ENCODE results near the gene OTUD7B. TPM values are rescaled to one million over a fixed set of nuclear protein-coding genes. Genes with fewer than 3 reads are reported as not detected.

Gene OTUD7B
- 3.5 and 3.9 TPM in 2 replicates for polyA plus RNA-seq

DNA sequence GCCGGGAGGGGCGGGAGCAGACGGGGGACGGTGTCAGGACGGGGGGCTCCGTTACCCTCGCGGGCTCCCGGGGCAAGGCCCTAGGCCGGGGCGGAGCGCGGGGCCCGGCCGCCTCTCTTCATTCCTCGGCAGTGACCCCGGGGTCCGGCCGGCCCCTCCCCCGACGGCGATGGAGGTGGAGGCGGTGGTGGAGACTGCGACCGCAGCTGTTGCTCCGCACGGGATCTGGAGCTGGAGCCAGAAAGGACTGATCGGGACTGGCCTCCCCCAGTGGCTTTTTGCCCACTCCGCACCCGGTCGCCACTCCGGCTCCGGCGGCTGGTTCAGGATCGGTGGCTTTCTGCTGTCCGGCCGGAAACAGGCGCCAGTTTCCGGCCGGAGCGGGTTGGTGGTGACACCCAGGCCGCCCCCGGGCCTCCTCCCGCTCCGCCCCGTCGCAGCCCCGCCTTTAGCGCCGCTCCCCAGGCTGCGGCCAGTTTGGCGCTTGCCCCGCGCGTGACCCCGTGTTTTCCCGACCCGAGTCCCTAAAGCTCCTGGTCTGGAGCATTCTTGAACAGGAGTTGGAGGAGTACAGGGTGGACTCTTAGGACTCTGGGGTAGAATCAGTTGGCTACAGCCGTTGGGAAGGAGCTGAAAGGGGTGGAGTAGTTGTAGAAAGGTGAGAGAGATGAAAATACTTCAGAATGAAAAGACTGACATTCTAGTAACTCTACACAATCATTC lies at the start of gene OTUD7B:
OTUD7B (minus strand) TSS at position 334 of the 723 bp plus-strand sequence. CDS start 33,216 bp downstream, outside the sequence.

DNA sequence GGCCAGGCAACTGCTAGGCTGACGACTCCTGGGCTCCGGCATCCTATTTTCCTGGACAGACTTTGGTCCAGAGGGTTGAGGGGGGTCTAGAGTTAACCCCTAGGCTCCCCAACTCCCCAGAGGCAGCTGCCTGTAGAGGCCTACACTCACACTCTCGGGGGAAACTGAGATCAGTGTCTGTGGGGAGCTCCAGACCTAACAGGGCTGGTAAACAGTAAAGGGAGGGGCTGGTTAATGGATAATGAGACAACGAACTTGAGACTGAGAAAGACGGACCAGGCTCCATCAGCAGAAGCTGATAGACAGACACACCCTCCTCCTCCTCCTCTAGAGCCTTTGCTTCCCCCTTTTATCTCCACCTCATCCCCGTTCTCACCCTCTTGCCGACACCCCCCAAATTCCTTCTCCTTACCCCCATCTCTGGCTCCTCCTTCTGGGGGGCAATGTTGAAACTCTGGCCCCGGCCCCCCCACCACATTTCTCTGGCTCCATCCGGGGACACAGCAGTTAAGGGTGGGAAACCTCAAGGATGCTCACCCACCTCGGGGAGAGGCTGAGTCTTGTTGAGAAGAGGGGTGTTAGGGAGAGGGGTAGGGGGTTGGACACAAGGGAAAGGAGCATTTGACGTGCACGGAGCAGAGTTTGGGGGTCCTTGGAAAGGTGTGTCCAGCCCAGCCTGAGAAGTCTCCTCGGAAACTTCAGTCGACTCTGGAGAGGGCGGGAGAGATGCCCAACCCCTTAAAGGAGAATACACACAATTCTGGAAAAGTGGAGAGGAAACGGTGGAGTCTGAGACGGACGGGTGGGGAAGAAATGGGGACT lies 74.1 kb downstream of the OTUD7B start, which contains the start of gene MTMR11:
MTMR11 (minus strand) TSS at position 710 of the 822 bp plus-strand sequence; CDS start at position 478, 232 bp downstream.

DNA sequence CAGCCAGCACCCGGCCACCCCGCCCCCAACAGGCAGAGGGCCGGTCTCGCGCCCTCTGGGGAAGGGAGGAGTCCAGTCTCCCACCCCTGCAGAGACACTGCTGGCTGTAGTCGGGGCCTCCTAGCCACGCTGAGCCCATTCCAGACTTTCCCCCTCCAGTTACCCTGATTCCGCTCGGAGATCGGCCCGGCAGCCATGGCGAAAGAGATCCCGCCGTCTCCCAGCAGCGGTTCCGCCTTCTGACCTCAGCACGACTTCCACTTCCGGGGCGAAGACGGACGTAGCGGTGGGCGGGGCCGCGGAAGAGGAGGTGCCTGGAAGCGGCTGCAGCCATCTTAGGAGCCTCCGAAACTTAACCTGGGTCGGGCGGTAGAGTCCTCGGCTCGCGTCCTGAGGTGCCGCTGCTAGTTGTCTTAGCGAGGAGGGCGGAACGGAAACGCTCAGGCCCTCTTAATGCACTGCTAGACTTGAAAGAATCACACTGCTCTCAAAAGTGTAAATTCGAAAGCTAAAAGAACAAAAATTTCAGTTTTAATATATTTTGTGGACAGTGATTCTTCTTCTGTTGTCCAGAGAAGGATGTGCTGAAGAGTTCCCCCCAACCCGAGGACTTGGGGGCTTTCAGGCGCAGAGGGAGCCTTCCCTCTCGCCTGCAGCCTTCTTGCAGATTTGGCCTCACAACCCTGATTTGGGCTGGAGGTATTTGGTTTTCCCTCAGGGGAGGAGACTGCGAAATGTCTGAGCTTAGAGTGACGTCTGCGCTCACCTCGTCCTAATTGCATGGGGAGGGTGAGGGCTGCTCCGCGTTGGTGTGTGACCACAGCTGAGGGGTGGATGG lies 82.7 kb downstream of the OTUD7B start, which contains the start of gene SF3B4:
SF3B4 (minus strand) TSS at position 241 of the 838 bp plus-strand sequence; CDS start at position 197, 44 bp downstream.

DNA sequence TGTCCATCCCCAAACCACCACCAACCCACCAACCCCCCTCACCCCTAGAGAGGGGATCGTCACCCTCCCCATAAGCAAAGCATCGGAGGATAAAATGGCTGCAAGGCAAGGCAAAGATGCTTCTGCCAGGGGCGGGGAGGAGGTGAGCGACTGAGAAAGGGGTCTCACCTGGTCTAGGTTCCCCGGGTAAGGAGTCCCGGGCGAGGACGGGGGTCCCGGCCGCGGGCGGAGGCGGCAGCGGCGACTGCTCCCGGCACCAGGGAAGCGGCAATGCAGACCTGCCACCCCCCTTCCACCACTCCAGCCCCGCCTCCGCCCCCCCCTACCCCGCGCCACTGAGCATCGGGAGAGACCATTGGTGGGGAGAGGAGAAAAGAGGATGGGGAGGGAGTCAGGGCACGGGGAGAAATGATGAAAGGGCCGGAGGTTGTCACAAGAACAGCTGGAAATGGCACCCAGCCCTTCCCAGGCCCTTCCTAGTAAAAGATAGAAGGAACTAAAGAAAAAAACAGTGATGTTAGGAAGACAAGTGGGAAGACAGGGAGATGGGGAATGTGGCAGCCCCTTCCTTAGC lies 92.9 kb downstream of the OTUD7B start, which contains the start of gene SV2A:
SV2A (minus strand) TSS at position 274 of the 574 bp plus-strand sequence. CDS start 4,004 bp downstream, outside the sequence.

DNA sequence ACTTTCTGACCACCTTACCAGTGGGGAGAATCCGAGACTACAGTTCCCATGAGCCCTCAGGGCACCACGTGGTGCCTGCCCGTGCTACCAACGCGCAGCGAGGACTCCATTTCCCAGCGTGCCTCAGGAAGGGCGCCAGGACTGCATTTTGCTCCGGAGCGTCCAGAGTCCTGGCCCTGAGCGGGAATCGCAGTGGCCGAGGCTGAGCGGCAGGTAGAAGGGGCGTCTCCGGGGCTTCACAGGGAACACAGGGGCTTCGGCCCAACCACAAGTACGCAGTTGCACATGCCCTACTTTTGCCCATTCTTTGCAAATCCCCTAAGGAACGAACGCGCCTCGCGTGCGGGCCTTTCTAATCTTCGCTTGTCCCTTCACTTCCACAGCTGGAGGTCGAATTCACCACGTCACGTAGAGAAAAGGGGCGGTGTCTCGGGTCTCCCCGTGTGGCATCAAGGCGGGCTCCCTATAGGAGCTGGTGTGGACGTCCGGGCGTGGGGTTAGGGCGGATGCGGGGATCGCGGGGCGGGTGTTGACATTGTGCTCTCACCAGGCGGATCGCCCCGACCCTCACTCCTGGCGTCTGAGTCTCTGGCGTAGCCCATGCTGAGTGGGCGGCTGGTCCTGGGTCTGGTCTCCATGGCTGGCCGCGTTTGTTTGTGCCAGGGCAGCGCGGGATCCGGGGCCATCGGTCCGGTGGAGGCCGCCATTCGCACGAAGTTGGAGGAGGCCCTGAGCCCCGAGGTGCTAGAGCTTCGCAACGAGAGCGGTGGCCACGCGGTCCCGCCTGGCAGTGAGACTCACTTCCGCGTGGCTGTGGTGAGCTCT lies 110.9 kb downstream of the OTUD7B start, which contains the start of gene BOLA1:
BOLA1 (plus strand) TSS at position 109 of the 825 bp plus-strand sequence; CDS start at position 601, 492 bp downstream.

Other genes starting within 250 kb of the OTUD7B start
- gene FCGR1A, start 228.0 kb downstream of the OTUD7B start, polyA plus RNA-seq, result 0.71 TPM in 1 of 2 replicates, not detected in the other
- gene BOLA1, start 111.2 kb downstream of the OTUD7B start, polyA plus RNA-seq, result 2.4 and 8.4 TPM in 2 replicates
- 61.6 and 65.2 TPM in 2 replicates for gene SV2A, start 92.9 kb downstream of the OTUD7B start, polyA plus RNA-seq
- 6.4 and 9.4 TPM in 2 replicates for gene SF3B4, start 82.9 kb downstream of the OTUD7B start, polyA plus RNA-seq
- gene MTMR11, start 73.8 kb downstream of the OTUD7B start, polyA plus RNA-seq, result 2.3 and 2.7 TPM in 2 replicates
- gene VPS45, start 57.0 kb upstream of the OTUD7B start, polyA plus RNA-seq, result 76.2 and 84.4 TPM in 2 replicates
- 2.7 and 2.8 TPM in 2 replicates for gene PLEKHO1, start 139.2 kb upstream of the OTUD7B start, polyA plus RNA-seq
- 99.2 and 140 TPM in 2 replicates for gene ANP32E, start 225.4 kb upstream of the OTUD7B start, polyA plus RNA-seq
- 2.5 and 3.0 TPM in 2 replicates for gene CA14, start 247.0 kb upstream of the OTUD7B start, polyA plus RNA-seq